Keratinocyte (primary cell): ENCODE data around the gene CNNM1.

Source experiments
- CTCF ChIP-seq, 3 experiments: IDR thresholded peaks in 1 of 3; conservative IDR thresholded peaks in 1 of 3; optimal IDR thresholded peaks in 1 of 3; 2 replicates in 2 of 3; 3 replicates in 1 of 3; pipeline versions ENCODE3 to v1.5.1; 2011; ENCODE audit warnings: low read length in 3 of 3, mild to moderate bottlenecking in 3 of 3, moderate library complexity in 2 of 3, control low read depth in 1 of 3, inconsistent platforms in 1 of 3; ENCODE audit not compliant: insufficient read depth in 2 of 3; ENCODE audit errors: extremely low read depth in 1 of 3
- EZH2 ChIP-seq: IDR thresholded peaks from one replicate; pipeline ENCODE4 v1.6.1; 2012; ENCODE audit warnings: inconsistent platforms, mild to moderate bottlenecking, low read length, moderate library complexity

GRCh38 chr10:99396471-99396870 is 67.3 kb downstream of the CNNM1 start:
- TF ChIP-seq CTCF (optimal IDR thresholded peaks at IDR 0.05 in 1 of 3, IDR thresholded peaks at IDR 0.05 in 1 of 3, conservative IDR thresholded peaks at IDR 0.05 in 1 of 3; ENCODE audit: extremely low read depth in 1 of 3, insufficient read depth in 2 of 3, low read length in 3 of 3) (no peak), EZH2 (no peak)
